COR-L47 (cell line): Measurements from ENCODE around the gene DEFB123.
A peak's percentile ranks its signal among the peaks of the same experiment; 100 is the strongest.

Experiments
- DNase-seq: peaks from one replicate; lab custom pipeline; 2025; lab: John Stamatoyannopoulos, UW

DEFB123 gene

DNA sequence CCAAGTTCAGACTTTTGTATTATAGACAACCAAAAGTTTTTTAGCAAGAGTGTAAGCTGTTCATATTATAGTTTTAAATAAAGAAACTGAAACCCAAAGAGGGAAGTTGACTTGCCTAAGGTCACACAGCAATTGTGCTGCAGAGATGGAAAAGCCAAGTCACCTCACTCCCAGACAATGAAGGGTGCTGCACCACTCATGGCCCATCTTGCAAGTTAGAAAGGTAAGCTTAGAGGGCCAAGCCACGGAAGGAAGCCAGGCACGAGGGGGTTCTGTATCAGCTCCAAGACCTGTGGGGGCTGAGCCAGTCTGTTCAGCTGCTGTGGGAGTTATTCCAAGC, 33.6 kb downstream of the DEFB123 start:
- DNase-seq, result no peak

DNA sequence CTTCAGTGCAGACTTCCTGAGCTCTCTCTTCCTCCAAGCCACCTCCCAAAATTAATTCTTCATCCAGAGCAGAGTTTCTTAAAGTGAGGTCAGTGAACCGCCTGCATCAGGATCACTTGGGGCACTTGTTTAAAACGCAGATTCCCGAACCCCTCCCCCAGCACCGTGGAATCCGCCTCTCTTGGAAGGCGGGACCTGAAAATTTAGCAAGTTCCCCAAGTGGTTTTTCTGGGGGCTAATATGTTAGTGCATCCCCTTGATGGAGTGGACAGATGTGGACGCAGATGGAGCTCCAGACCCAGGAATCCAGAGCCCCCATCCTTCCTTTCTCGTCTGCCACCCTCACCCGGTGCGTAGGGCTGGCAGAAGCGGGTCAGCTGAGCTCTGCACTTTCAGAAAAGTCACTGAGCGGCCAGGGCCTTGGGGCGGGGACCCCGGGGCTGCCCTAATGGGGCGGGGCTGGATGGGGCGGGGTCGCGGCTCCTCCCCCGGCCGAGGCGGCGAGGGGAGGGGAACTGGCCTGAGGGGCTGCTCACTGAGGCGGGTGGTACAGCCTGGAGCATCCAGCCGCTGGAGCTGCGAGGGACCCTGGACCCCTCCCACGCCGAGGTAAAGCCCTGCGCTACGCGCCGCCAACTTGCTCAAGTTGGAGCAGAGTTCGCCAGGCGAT, 34.5 kb downstream of the DEFB123 start, which contains the start of the genes DEFB124 and REM1:
Gene DEFB124, minus strand, starts transcription at position 370 of the 670 bp plus-strand sequence. CDS start 2,114 bp downstream, outside the sequence.
Gene REM1, plus strand, starts transcription at position 531 of the 670 bp plus-strand sequence. CDS start 1,158 bp downstream, outside the sequence.
- DNase-seq, result no peak

DNA sequence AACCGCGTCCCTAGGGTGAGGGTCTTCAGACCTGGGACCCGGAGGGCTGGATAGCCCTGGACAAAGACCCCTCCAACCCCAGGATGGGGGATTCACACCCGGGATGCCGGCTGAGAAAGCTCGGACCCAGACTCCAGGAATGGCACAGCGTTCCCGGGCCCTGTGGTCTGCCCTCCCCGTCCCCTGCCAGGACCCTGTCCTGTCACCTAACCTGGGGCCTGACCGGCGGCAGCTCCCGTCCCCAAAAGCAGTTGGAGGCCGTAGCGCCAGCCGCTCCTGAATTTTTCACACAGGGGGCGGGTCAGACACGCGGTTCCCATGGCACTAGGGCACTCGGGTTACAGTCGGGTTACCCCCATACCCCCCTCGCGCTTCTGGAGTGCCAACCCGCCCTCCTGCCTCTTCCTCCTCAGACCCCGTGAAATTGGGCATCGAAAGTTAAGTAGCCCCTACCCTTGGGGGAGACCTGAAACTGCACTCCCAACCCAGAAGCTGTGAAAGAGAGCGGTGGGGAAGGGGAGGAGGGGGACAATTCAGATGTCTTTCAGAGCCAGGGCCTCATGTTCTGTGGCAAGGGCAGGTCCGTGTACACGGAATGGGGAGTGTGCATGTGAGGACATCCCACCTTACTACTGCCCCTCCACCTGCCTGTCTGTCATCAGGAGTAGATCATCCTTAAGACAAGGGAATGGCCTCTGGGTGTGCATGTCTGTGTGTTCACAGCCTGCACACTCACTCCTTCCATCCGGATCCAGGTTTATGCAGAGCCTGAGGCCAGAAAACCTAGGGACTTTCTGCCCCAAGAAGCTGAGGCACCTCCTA, 35.3 kb downstream of the DEFB123 start:
- DNase-seq, result no peak

DNA sequence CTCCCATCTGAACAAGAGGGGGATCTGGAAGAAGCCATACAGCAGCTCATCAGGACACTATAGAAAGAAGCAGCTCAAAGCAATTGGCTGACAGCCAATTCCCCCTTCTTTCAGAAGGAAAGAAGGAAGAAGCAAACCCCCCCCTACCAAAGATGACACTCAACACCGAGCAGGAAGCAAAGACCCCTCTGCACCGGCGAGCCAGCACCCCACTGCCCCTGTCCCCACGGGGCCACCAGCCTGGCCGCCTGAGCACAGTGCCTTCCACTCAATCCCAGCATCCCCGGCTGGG, 35.8 kb downstream of the DEFB123 start:
- no peak for DNase-seq

DNA sequence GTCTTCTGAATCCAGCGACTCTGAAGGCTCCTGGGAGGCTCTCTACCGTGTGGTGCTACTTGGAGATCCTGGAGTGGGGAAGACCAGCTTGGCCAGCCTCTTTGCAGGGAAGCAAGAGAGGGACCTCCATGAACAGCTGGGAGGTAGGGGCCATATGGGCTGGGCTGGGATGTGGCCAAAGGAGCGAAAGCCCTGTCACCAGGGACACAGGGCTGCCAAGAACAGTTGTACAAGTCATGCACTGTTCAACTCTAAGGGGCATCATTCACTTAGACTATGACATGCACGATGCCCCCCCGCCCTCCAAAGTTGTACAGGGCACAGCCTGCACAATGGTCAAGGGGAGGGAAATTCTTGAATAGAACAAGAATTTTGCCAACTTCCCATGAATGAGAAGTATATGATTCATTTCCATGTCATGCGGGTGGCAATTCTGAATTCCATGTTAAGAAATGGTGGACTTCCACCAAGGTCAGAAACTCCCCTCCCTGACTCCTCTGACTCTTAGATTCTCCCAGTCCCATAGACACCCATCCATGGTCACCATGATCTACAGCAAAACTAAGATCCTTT, 36.3 kb downstream of the DEFB123 start:
- DNase-seq, result no peak

DNA sequence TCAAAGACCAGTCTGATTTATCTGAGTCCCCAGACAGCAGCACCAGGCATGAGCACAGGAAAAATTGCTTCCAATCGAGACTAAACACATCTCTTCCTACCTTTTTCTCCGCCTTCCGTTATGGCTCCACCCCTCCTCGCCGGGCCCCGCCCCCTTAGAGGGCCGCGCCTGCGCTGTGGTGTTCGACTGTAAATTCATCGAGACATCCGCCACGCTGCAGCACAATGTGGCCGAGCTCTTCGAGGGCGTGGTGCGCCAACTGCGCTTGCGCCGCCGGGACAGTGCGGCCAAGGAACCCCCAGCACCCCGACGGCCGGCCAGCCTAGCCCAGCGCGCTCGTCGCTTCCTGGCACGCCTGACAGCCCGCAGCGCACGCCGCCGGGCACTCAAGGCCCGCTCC, 43.6 kb downstream of the DEFB123 start:
- no peak for DNase-seq

DNA sequence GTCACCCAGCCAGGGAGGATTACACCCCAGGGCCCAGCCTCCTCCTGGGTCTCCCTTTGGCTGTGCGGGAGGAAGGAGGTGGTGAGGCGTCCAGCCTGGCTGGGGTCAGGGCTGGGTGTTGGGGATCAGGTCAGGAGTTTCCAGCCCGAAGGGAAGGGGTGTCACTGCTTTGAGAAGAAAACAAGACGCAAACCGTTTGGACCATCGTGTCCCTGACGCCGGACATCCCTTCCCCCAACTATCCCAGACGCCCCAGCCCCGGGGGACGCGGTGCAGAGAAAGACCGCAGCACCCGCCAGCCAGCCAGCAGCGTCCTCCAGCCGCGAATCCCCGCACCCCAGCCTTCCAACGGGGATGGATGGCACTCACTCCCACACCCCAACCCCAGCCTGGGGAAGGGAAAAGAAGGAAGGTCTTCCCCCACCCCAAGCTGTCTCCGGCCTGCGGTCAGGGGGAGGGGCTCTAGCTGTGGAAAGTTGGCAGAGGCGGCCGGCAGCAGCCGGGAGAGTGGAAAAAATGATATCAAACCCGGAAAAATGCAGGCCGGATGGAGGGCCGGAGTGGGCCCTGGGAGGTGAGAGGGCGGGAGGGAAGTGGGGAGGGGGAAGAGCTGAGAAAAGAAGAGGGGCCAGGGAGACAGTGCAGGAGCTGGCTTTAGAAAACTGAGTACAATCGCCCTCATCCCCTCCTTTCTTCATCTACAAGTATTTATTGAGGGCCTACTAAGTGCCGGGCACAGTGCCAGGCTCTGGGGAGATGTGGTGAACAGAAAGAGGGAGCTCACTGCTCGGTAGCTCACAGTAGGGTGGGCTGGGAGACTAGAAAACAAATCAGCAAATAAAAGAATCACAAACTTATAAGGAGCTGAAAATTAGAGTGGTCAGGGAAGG, 45.3 kb downstream of the DEFB123 start:
- no peak for DNase-seq

DNA sequence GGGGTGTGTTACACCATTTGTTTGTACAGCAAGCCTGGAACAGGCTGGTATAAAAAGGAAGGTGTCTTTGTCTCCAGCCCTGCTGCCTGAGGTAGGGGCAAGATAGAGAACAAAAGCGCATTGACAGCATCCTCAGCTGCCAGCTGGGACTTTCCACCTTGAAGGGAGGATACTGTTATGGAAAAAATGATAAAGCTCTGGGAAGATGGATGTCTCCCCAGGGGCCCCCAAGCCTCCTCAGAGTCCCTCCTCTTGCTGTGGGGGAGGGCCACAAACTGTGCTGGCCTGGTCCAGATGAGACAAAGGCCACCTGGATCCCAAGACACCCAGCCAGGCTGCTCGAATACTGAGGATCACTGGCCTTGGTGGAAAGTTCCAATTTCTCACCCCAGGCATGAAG, 47.7 kb downstream of the DEFB123 start:
- no peak for DNase-seq

DNA sequence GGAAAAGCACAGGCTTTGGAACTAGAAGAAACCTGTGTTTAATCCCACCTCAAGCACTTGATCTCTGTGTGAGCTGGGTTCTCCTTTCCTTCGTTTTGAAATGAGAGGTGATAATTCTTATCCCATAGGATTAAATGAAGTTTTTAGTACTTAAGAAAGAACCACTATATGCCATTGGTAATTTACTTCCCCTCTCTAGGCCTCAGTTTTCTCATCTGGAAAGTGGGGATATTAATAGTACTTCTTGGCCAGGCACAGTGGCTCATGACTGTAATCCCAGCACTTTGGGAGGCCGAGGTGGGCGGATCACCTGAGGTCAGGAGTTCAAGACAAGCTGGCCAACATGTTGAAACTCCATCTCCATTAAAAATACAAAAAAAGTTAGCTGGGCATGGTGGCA, 48.7 kb downstream of the DEFB123 start:
- no peak for DNase-seq

DNA sequence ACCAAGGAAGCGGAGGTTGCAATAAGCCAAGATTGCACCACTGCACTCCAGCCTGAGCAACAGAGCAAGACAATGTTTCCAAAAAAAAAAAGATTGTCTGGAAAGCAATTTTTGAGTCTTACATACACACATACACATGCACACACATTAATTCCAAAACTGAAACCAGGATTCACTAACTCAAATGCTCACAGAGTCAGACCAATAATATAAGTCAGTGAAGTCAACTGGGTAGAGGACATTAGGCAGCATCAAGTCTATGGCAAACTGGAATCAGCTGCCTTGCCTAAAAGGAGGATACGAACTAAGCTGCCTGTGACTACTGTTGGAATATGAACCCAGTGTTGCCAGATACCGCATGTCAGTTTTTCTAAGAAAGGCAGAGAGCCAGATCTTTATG, 50.3 kb downstream of the DEFB123 start:
- DNase-seq, result no peak

DNA sequence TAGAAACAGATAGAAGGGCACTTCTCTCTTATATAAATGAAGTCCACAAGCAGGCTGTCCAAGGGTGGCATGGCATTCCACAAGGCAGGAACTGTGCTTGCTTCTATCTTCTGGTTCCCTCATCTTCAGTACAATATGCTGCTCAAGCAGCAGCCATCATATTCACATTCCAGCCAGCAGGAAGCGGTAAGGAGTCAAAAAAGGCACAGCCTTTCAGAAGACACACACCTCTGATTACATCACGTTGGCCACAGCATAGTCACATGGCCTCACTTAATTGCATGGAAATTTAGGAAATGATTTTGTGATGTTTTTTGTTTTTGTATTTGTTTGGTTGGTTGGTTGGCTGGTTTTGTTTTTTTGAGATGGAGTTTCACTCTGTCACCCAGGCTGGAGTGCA, 53.7 kb downstream of the DEFB123 start:
- DNase-seq, result no peak

DNA sequence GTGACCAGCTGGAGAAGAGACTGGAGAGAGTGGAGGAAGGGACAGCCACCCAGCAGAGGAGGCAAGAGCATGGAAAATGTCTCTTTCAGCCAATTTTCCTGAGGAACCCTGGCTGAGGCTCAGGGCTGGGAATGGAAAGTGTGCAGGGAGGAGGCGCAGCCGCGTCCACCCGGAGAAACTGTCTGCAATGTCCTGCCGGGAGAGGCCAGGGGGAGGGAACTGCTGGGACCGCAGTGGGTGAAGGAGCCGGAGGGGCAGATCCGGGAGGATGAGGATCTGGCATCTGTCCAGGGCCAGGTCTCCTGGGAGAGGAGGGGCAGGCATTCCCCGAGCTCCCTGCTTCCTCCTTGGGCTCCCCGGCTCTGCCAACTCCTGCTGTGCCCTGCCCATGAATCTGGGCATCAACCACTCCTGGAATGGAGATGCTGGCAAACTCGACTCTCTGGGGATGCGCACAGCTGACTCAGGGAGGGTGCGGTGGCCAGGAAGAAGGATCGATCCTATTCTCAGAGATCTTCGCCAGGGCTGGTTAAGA, 56.4 kb downstream of the DEFB123 start:
- DNase-seq, result peak; percentile 58

DNA sequence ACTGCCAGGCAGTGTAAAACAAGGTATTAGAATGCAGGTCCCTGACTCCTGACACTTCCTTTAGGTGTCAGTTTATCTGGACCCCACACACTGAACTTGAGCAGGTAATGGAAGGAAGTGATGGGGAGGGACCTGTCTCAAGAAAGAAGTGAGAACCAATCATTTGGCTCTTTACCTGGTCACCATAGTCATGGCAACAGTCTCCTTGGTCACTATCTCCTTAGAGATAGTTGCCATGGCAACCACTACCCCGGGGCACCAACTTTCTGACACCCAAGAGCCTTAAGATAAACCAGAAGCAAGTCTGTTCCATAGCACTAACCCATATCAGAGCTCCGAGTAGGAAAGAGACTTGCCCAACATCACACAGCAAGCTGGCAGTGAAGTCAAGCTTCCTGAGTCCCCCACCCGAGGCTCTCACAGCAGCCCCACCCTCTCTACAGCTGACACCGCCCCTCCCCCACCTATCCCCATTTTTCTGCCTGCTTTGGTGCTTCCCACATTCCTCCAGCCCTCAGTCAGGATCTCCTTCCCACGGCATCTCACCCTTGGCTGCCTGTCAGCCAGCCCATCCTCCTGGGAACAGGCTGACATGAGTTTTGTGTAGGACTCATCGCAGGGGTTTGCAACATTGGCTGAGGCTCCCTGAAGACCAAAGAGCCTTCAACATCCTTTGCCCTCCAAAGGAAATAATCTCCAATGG, 57.6 kb downstream of the DEFB123 start:
- DNase-seq, result no peak
